SK-N-SH treated with all-trans-retinoic acid at 6 μM for 48 hours (cell line): ENCODE data around the gene FAN1.

Experiments
- BACH2 ChIP-seq: fragments of 250-450 bp; sonication (Bioruptor Pico); IDR thresholded peaks from 2 replicates; pipeline ENCODE4 v1.9.0; 2021; ENCODE audit warnings: mild to moderate bottlenecking, borderline replicate concordance
- CREB5 ChIP-seq: fragments of 250-450 bp; sonication (Bioruptor Pico); IDR thresholded peaks from 2 replicates; pipeline ENCODE4 v1.5.1; 2020; ENCODE audit warnings: low read depth, mild to moderate bottlenecking, moderate library complexity
- PPARA ChIP-seq: fragments of 250-450 bp; sonication (Bioruptor Pico); IDR thresholded peaks from 2 replicates; pipeline ENCODE4 v1.5.0; 2020; ENCODE audit warnings: mild to moderate bottlenecking, borderline replicate concordance
- RARB ChIP-seq: fragments of 250-450 bp; sonication (Bioruptor Pico); IDR thresholded peaks from 2 replicates; pipeline ENCODE4 v1.8.0; 2021; ENCODE audit warnings: mild to moderate bottlenecking, moderate library complexity
- SNAI2 ChIP-seq: fragments of 250-450 bp; sonication (Bioruptor Pico); IDR thresholded peaks from 2 replicates; pipeline ENCODE4 v1.5.0; 2020; ENCODE audit warnings: mild to moderate bottlenecking, moderate library complexity
- TOX ChIP-seq: fragments of 250-450 bp; sonication (Bioruptor Pico); IDR thresholded peaks from 2 replicates; pipeline ENCODE4 v1.8.0; 2021; ENCODE audit warnings: mild to moderate bottlenecking, moderate library complexity, borderline replicate concordance
- ZFP3 ChIP-seq: fragments of 250-450 bp; sonication (Bioruptor Pico); IDR thresholded peaks from 2 replicates; pipeline ENCODE4 v1.5.0; 2020; ENCODE audit warnings: mild to moderate bottlenecking, moderate library complexity
- ZNF70 ChIP-seq: fragments of 450-650 bp; formaldehyde crosslinking; IDR thresholded peaks from 2 replicates; pipeline ENCODE4 v1.5.0; 2020; ENCODE audit warnings: mild to moderate bottlenecking, moderate library complexity
- ZNF8 ChIP-seq: fragments of 450-650 bp; formaldehyde crosslinking; IDR thresholded peaks from 2 replicates; pipeline ENCODE4 v1.5.0; 2020; ENCODE audit warnings: mild to moderate bottlenecking, moderate library complexity

DNA sequence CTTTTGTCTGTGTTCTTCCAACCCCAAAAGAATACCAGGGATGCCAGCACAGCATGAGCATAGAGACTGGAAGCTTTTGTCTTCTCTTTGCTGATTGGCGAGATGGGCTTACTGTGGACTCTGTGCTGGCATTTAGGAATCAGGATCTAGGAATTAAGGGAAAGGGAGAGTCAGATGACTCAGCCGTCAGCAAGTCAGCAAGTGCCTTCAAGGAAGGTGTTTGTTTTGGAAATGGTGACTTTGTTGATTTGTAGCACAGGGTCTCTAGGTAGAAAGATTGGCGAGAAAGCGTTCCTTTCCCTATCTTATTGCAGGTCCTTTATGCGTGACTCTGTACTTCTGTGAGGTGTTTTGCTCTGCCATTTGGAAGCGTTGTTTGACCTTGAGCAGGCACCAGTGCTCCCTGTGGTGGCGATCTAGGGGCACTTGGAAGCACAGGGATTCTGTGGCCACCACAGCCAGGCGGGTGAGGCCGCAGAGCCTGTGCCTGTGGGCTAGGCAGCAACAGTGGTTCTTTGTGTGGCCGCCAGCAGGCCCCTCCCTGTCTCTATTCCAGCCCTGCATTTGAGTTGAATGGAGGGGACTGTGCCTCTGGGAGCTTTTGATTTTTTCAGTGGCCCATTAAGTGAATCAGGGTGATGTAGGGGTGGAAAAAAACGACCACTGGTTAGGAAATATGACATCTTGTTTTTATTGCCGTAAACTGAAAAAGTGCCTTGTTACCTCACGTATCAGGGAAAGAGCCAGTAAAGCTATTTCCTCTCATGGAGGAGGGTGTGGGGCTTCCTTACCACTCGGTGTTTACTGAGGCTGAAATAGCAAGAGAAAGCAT is 19.0 kb downstream of the FAN1 start:
- TF ChIP-seq PPARA (CRISPR knock-in tag) (no peak), BACH2 (CRISPR knock-in tag) (no peak), RARB (CRISPR knock-in tag) (no peak), CREB5 (CRISPR knock-in tag) (no peak), ZFP3 (CRISPR knock-in tag) (no peak), ZNF8 (CRISPR knock-in tag) (no peak), ZNF70 (CRISPR knock-in tag) (no peak), SNAI2 (CRISPR knock-in tag) (no peak), TOX (no peak)
